GM19238 (cell line): ENCODE measurements around the gene TWF2.

Source experiments
- DNase-seq: peaks from one replicate; pipeline ENCODE4 v3.0.0; 2011; ENCODE audit warnings: low spot score; ENCODE audit not compliant: insufficient read length

The TWF2 gene

DNA sequence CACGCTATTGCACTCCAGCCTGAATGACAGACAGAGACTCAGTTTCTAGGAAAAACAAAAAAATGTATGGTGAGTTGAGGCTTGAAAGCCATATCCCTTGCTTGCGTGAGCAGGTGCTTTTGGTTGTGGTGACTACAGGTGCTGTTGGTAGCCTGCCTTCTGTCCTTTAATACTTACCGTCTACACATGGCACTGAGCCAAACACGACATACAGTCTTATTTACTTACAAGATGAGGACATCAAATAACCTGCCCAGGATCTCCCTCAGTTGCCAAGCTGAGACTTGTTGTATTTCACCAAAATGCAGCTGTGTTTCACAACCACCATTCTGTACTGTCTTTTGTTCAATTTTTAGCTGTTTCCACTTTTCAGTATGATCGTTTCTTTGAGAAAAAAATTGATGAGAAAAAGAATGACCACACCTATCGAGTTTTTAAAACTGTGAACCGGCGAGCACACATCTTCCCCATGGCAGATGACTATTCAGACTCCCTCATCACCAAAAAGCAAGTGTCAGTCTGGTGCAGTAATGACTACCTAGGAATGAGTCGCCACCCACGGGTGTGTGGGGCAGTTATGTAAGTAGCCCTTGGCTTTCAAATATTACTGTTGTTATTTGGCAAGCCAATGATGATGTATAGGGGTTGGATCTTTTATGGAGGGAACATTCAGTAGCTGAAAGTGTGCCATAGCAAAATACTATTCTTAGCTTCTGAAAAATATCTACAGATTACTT is 34.5 kb downstream of the TWF2 start:
- DNase-seq: no peak

DNA sequence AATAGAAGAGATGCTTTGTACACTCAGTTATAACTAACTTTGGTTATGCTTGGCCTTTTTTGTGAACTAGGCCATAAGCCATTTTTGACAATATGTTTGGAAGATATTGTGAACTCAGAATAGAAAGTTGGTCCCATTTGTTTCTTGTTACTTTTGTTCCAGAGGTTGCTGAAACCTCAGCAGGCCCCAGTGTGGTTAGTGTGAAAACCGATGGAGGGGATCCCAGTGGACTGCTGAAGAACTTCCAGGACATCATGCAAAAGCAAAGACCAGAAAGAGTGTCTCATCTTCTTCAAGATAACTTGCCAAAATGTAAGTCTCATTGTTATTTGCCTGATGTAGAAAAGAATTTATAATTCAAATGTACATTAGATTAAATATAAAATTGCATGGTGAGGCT is 35.3 kb downstream of the TWF2 start:
- no peak for DNase-seq

DNA sequence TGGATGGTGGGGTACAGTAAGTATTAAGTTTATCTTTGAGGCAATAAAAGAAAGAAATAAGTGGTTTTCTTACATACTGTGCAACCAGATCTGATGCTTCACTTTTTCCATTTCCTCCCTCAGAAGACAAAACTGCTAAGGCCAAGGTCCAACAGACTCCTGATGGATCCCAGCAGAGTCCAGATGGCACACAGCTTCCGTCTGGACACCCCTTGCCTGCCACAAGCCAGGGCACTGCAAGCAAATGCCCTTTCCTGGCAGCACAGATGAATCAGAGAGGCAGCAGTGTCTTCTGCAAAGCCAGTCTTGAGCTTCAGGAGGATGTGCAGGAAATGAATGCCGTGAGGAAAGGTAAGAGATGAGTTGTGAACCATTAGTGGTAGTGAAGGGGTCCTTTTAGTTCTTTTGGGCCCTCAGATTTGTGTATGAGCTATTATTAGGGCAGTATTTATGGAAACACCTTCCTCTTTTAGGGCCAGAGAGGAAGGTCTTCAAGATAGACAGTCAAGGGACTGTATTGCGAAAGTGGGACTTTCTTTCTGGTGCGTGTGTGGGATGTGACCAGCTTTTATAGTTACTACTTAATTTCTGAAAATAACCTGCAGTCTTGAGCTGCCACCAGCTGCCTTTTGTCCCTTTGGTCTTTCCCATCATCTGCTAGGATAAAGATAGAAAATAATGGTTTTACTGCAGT is 36.4 kb downstream of the TWF2 start:
- DNase-seq: no peak

DNA sequence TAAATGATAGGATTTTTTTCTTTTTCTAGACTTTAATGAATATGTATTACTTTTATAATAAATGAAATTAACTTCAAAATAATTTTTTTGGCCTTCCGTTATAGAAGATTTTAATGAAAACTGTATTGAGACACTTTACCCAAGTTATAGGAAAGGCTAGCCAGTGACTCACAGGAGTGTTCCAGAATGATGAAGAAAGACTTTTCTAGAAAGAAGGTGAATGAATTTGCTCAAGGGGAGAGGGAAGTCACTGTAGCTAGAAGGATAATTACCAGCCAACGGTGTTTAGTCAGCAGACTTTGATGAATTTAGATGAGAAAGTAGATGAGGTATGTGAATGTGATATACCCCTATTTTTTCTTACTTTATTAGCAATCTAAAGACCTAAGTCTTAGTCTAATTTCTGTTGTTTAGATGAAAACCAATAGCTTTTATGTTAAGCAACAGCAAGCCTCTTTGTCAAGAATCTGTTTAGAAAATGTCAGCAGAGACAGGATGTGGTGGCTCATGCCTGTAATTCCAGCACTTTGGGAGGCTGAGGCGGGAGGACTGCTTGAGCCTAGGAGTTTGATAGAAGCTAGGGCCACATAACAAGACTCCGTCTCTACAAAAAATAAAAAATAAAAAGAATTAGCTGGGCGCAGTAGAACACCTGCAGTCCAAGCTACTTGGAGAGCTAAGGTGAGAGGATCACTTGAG is 37.8 kb downstream of the TWF2 start:
- DNase-seq: no peak

DNA sequence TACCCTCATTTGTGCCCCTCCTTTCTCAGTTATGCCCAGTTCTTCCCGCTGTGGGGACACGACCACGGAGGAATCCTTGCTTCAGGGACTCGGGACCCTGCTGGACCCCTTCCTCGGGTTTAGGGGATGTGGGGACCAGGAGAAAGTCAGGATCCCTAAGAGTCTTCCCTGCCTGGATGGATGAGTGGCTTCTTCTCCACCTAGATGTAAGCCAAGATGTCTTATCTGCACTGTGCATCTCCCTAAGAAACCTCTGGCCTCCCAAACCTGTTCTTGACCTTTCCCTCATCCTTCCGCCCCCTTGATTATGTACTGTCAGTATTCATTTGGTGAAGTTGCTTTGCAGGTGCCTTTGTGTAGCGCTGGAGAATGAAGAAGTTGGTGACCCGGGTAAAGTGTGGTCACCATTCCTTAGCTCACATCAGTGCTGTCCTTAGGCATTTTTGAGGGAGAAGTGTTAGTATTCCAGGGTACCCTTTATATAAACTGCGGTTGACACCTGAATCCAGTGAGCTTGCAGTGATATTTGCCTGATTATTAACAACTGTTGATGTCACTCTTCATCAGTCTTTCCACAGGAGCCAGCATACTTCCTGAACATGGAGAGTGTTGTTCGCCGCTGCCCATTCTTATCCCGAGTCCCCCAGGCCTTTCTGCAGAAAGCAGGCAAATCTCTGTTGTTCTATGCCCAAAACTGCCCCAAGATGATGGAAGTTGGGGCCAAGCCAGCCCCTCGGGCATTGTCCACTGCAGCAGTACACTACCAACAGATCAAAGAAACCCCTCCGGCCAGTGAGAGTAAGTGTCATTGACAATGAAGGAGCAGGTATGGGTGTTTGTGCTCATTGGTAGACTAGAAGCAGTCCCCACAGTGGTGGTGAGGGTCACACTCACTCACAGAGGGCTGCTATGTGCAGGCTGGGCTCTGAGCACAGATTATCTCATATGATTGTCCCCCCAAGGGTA is 40.0 kb downstream of the TWF2 start:
- no peak for DNase-seq

DNA sequence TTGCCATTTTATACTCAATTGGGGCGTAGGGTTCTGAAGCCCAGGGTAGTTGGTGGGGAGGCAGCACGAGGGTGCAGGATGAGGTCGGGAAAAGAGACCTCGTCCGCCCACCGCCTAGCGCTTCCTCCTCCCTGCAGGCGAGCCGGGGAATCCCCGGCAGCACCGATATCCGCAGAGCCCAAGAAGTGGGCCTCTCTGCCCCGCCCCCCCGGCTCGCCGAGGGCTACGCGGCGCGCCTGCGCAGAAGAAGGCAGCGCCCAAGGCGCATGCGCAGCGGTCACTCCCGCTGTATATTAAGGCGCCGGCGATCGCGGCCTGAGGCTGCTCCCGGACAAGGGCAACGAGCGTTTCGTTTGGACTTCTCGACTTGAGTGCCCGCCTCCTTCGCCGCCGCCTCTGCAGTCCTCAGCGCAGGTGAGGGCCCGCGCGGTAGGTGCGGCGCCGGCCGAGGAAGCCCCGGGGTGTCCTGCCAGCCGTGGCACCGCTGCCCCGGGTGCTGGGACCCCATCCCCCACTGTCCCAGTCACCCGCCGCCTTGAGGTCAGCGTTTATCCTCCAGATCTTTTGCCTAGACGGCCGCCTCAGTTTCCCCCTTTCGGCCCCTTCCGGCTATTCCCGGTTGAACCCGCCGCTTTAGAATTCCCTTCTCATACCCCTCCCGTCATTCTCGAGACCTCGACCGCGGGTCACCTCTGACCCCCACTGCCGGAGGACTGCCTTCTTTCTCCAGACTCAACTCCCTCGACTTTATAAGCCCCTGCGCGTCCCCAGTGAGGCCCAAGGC is 40.9 kb downstream of the TWF2 start, which contains the start of gene ALAS1:
TSS of gene ALAS1 (plus strand) at position 319 of the 784 bp plus-strand sequence. CDS start 1,082 bp downstream, outside the sequence.
- peak; percentile 97 for DNase-seq

DNA sequence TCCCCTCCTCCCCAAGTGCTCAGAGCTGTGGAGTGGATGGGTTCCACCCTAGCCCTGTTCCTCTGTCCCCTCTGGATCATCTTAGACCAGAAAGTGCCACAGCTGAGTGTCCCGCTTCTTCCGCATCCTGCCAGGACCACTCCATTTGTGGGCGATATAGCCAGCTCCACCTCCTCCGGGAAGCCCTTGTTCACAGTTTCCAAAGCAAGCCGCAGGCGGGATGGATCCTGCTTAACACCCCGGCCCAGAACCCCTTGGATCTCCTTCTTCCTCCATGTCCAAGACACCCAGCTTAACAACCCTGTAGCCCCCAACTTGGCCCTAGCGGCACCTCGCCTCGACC is 41.5 kb downstream of the TWF2 start:
- DNase-seq: no peak

DNA sequence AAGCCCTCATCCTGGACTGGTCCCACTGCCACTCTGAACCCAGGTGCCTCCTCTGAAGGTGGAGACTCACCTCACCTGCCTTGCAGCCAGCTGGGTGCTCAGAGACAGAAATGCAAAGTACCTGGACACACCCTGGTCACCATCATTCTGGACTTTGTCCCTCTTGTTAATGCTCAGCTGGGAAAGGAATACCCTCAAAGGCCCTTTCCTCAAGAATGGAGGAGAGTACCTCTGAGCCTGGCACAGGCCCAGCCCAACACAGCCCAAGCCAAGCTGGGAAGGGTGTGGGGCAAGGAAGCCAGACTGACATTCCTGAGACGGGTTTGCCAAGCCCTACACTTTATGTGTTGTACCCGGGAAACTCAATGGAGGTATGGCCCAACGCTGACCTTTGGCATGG is 42.0 kb downstream of the TWF2 start:
- DNase-seq: no peak

DNA sequence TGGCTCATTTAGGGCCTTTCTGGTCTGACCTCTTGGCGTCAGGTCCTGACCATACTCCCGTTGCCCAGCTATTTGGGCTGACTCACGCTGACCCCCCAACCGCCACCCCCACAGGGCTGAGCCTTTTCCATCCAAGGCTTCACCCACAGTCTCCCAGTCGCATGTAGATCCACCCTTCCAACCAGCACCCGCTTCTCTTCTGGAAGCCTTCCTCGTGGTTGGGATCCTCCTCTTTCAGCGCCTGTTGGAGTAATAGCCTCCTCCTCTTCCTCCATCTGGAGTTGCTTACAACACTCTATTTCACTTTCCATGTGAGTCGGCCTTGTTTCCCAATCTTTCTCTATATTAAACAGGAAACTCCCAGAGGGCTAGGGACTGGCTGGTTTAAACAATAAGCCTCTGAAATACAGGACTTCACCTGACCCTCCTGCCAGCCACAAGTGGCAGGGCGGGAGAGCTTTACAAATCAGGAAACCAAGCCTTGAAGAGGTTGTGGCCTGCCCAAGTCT is 43.1 kb downstream of the TWF2 start:
- DNase-seq: no peak

DNA sequence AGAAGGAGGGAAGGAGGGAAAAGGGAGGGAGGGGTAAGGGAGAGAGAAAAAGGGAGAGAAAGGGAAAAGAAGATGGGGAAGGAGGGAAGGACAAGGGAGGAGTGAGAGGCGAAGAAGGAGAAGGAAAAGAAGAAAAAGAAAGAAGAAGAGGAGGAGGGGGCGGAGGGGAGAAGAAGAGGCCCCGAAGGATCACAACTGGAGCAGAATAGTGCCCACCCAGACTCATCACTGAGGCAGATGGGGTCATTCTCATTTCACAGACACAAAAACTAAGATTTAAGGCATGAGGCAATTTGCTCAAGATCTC is 43.7 kb downstream of the TWF2 start:
- DNase-seq: no peak

DNA sequence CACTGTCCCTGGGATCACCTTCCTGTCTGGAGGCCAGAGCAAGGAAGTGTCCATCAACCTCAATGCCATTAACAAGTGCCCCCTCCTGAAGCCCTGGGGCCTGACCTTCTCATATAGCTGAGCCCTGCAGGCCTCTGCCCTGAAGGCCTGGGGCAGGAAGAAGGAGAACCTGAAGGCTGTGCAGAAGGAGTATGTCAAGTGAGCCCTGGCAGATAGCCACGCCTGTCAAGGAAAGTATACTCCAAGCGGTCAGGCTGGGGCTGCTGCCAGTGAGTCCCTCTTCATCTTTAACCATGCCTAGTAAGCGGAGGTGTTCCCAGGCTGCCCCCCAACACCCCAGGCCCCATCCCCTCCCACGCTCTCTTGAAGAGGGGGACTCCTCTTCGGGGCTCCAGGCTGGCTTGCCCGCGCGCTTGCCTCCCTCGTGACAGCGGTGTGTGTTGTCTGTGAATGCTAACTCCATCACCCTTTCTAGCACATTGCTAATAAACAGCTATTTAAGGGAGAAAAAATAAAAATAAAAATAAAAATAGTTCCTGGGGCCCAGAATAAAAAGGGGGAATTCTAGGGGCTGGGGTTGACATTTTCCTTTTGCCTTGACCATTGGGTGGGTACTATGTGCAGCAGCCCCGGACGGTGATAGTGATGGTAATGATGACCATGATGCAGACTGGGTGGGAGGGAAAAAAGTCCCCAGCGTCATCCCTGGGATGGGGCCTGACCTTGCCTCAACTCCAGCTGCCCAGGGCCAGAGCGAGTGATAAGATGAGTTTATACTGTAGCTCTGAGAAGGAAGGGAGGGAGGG is 44.3 kb downstream of the TWF2 start:
- DNase-seq: no peak

DNA sequence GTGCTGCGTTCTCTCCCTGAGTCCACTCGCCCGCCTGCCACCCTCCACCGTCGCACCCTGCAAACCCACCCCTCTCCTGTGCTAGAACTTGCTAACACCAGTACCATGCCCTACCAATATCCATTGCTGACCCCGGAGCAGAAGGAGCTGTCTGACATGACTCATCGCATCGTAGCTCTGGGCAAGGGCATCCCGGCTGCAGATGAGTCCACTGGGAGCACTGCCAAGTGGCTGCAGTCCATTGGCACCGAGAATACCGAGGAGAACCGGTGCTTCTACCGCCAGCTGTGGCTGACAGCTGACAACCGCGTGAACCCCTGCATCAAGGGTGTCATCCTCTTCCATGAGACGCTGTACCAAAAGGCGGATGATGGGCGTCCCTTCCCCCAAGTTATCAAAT is 45.9 kb downstream of the TWF2 start:
- no peak for DNase-seq

DNA sequence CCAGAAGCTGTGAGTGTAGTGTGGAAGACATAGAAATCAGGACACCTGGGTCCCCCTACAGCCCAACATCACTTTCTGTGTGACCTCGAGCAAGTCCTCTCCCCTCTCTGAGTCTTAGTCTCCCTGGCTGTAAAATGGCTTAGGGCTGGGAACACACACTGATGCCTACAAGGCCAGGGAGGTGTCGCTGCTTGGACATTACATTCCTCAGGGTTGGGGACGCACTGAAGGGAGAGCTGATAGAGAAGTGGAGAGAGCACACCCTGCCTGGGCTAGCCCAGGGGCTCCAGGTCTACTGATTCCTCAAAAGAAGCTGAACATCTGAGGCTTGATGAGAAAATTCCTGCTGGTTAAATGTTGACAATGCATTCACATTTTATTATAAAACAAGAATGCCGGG is 47.3 kb downstream of the TWF2 start:
- DNase-seq: no peak

DNA sequence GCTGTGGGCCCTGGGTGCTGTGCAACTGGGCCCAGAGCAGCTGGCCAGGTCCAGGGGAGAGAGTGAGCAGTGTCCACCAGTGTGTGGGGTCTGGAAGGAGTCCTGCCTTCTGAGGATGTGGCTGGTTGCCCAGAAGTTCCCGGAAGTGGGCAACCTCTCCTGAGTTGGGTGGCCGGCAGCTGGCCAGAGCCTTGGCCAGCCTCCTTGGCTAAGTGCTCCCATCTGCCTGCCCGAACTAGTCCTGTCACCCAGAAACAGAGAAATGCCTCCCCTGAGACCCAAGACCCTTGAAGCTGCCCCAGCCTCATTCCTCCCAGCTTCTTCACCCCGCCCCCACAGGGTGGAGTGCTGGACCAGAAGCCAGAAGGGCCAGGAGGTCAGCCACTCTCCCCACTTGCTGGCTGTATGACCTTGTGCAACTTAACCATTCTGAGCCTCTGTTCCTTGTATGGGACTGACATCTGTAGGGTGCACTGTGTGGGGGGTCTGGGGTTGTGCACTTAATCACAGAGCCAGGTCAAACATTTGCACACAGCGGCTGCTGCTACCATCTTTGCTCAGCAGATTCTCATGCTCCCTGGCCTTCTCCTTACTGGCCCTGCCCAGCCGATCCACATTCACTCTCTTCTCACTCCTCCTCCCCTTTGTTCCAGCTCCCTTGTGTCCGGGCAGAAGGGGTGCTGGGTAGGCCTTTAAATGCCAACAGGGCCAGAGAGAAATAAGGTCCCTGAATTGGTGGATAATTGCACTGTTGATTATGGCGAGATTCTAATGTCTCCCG is 48.5 kb downstream of the TWF2 start:
- DNase-seq: no peak

DNA sequence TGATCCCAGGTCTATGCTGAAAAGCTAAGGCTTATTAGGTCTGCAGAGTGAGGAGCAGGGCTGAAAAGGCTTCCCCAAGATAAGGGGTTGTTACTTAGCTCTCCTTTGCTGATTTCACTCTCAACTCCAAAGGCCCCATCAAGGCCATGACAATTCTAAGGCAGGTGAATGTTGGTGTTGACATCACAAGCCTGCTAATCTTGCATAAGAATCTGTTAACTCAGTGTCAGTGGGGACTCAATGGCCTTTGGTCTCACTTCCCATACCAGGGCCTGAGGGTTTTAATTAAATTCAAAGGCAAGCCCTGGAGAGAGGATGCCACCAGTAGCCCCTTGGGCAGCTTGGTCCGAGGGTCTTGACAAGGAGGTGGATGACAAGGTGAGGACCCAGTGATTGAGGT is 50.4 kb downstream of the TWF2 start:
- no peak for DNase-seq

DNA sequence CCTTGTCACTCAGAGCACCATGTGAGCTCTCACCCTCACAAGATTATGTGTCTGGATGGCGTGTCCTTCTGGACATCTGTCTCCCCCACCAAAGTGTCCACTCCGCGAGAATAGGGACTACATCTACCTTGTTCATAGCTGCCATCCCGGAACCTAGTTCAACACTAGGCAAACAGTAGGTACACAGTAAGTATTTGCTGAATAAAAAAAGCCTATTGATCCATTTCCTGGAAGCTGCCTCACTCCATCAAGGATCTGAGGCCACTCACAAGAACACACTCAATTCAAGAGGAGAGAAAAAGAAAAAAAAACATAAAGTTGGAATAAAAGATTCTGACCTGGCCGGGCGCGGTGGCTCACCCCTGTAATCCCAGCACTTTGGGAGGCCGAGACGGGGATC is 52.2 kb downstream of the TWF2 start:
- DNase-seq: no peak

DNA sequence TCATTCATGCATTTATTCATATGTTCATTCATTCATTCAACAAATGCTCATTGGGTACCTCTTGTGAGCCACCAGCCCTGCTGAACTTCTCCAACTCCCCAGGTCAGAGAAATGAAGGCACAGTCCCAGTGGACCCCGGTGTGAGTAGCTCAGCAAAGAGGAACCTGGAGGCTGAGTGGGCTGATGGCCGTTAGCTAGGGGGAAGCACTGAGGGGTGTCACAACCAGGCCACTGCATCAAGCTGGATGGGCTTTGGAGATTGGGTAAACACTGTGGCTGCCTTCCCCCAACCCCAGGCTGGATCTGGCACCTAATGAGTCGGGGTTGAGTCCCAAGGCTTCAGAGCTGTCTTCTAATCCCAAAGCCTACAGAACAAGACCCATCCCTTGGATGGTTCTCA is 53.1 kb downstream of the TWF2 start:
- no peak for DNase-seq

DNA sequence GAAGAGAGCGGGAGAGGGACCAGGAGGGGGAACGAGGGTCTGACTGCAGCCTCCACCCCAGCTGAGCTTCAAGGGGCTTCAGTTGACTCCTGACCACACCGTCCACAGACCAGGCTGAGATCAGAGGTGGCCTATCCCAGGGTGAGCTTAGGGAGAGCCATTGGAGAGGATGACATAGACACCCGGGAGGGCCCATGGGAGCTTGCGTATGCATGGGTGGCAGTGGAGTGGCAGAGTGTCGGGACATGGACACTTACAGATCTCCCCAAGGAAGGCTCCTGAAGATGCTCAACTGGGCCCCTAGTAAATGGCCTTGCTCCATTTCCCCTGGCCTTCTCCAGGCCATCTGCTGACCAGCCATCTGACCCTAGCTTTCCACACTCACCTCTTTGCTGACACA is 53.6 kb downstream of the TWF2 start:
- no peak for DNase-seq

DNA sequence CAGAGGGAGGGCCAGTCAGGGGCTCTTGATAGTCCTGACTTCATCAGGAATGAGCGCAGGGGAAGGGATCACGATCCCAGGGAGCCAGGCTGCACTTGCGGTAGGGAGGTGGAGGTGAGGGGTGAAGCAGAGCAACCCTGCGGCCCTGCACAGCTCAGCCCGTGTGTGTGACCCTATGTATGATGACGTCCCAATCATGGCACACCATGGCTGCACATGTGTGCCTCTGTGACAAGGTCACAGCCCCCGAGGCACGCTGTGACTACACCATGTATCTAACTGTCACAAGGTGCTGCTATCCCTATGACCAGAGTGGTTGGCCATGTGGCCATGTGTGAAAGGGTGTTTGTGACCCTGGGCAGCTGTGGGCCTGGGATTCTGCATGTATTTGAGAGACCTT is 54.3 kb downstream of the TWF2 start:
- DNase-seq: no peak
